NCI-H510A (cell line): ENCODE measurements around the gene ZNF260.
"Not testable (repeated sequence)": the region's sequence is repeated elsewhere in the genome, so short reads cannot be mapped to it uniquely, and the experiment has no call there.

ENCODE experiments used
- DNase-seq: peaks from one replicate; lab custom pipeline; 2025; lab: John Stamatoyannopoulos, UW

The ZNF260 gene

DNA sequence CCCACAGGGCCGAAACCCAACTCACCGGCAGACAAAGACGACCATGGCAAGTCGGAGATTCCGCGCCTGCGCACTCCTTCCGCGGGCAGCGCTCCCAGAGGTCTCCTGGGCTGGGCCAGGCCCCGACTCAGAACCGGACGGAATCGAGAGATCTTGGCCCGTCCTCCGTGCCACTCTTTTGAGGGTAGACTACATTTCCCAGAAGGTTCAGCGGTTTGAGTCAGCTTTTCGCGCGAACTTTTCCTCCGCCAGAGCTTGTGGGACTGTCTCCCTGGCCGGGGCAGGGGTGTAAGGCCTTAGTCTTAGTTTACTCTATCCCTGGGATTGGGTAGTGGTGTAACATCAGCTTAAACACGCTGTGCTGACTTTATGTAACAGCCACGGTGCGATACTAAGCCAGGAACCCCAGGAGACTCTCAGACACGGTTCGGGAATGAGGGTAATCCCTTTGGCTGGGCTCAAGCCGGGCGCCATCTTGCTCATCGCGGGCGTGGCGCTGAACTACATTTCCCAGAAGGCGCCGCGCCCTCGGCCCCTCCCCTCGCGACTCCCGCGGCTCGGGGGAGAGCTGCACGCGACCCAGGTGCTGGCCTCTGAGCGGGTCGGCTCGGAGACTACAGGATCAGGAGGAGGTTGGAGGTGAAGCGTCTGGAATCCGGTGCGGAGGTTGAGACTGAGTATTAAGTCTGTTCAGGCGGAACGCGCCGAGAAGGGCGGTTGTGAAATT lies at the start of gene ZNF260:
Gene ZNF260, minus strand, starts transcription at position 78 of the 727 bp plus-strand sequence. CDS start 13,033 bp downstream, outside the sequence.
- DNase-seq: peak; percentile 93

DNA sequence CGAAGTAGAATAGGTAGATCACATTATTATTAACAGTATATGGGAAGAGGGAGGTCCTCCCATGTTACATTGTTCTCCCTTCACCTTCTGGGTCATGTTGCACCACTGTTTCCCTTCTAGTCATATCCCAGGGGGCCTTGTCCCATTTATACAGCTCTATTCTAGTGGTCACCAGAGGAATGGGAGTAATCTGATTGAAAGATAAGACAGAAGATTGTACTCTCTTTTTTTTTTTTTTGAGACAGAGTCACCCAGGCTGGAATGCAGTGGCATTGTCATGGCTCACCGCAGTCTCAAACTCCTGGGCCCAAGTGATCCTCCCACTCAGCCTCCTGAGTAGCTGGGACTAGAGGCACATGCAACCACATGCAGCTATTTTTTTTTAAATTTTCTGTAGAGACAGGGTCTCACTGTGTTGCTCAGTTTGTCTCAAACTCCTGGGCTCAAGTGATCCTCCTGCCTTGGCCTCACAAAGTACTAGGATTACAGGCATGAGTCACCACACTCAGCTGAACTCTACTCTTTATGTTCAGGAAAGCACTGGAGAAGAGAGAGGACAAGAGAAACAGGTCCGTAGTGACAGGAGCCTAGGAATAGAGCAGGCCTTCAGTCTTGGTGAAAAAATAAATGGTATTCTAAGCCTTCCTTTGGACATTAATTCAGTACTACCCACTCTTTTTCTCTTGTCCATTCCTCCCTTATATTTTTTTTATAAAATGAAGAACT lies 49.4 kb upstream of the ZNF260 start:
- no peak for DNase-seq

DNA sequence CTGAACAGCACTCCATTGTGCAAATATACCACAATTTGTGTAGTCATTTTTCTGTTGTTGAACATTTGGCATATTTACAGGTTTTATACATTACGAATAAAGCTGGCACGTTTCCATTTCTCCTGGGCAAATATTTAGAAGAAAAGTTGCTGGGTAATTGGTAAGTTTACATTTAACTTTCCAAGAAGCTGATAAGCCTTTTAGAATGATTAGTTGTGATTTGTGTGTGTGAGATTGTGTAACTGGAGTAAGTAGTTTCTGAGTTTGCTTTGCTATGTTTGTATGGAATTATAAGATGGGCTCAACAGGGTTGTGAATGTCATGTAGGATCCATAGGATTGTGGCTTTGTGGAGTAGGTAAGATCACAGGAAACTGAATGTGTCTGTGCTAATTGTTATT lies 46.7 kb upstream of the ZNF260 start:
- no peak for DNase-seq

DNA sequence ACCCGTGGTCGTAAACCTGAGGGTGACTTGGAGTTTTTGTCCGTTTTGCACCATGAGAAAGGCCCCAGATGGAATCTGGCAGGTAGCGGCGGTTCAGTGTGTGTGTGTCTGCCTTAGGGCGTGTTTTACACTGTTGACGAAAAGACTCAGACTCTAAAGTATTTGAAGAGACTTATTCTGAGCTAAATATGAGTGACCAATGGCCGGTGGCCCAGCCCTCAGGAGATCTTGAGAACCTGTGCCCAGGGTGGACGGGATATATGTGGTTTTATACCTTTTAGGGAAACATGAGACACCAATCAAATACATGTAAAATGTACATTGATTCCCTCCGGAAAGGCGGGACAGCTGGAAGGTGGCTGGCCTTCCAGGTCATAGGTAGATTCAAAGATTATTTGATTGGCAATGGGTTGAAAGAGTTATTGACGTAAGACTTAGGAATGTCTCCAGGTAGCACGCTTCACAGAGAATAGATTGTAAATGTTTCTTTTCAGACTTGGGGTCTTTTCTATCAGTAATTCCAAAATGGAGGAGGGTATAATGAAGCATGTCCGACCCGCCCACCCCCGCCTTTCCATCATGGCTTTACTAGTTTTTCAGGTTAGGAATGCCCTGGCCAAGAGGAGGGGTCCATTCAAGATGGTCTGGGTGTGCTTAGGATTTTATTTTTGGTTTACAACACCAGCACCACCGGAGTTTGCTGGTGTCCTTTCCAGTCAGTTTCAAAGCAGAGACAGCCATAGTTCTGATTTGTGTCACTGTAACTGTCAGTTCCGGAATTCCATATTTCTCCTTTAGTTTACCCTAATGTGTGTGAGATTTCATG lies 46.0 kb upstream of the ZNF260 start:
- no peak for DNase-seq

DNA sequence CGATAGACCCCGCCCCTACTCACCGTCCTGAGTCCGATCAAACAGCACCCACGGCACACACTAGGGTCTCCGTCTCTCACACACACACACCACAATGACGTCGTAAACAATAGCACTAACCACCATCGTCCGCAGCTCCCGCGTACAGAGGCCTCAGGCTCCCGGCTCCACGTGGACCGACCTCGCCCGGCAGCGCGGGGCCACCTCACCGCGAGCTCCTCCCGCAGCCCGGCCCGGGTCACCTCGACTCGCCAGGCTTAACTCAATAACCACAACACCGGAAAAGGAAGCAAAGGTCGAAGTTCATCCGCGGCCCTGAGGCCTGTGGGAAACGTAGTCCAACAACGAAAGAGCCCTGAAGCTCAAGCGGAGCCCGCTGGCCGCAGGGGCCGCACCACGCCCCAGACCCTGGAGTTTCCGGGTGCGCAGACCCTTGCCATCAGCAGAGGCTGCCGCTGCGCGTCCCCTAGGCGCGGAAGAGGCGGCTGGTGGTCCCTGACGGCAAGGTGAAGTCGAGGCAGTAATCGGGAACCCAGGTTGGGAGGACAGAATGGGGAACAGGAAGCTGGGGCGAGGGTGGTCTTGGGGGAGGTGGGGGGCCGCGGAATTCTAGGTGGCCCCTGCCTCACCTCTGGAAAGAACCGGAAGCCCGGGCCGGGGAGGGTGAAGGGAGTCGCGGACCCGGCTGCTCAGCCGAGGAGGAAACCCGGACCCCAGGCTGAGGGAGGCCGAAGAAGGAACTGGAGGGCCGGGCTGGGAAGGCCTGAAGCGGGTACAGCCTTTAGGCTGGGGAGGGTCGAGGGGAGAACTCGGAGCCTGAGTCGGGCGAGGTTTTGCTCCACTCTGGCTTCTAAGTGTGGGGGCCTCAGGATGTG lies 45.2 kb upstream of the ZNF260 start, which contains the start of gene ZNF529:
Gene ZNF529, minus strand, starts transcription at position 273 of the 875 bp plus-strand sequence. CDS start 946 bp downstream, outside the sequence.
- DNase-seq: peak; percentile 91

DNA sequence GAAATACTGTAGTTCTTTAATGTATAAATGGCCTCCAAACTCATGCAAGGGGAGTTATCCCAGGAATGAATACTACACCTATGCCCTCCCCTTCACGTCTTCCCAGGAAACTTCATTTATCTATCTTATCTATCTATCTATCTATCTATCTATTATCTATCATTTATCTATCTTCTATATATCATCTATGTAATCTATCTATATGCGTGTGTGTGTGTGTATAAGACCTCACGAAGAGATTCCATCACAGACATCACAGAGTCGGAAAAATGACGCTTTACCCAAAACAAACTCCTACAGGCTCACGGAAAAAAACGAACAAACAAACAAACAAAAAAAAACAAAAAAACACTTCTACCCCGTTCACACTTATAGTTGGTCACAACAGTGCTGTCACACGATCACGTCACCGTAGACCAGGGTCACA lies 44.5 kb upstream of the ZNF260 start:
- DNase-seq: no peak

DNA sequence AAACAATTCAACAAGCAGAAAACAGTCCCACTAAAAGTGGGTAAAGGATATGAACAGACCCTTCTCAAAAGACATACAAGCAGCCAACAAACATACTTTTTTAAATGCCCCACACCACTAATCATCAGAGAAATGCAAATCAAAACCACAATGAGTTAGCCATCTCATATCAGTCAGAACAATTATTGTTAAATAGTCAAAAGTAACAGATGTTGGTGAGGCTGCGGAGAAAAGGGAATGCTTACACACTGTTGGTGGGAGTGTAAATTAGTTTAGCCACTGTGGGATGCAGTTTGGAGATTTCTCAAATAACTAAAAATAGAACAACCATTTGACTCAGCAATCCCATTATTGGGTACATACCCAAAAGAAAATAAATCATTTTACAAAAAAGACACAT lies 36.3 kb upstream of the ZNF260 start:
- DNase-seq: no peak

DNA sequence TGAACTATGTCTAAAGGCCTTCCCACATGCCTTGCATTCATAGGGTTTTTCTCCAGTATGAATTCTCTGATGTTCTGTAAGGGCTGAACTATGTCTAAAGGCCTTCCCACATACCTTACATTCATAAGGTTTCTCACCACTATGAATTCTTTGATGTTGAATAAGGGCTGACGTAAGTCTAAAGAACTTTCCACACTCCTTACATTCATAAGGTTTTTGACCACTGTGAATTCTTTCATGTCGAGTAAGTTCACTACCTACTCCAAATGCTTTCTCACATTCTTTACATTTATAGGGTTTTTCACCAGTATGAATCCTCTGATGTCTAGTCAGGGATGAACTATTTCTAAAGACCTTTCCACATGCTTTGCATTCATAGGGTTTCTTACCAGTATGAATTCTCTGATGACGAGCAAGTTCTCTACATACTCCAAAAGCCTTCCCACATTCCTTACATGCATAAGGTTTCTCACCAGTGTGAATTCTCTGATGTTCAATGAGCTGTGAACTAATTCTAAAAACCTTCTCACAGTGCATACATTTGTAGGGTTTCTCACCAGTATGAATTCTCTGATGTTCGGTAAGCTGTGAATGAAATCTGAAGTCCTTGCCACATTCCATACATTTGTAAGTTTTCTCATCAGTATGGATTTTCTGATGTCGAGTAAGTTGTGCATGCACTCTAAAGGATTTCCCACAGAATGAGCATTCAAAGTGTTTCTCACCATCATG lies 19.1 kb upstream of the ZNF260 start:
- no peak for DNase-seq

DNA sequence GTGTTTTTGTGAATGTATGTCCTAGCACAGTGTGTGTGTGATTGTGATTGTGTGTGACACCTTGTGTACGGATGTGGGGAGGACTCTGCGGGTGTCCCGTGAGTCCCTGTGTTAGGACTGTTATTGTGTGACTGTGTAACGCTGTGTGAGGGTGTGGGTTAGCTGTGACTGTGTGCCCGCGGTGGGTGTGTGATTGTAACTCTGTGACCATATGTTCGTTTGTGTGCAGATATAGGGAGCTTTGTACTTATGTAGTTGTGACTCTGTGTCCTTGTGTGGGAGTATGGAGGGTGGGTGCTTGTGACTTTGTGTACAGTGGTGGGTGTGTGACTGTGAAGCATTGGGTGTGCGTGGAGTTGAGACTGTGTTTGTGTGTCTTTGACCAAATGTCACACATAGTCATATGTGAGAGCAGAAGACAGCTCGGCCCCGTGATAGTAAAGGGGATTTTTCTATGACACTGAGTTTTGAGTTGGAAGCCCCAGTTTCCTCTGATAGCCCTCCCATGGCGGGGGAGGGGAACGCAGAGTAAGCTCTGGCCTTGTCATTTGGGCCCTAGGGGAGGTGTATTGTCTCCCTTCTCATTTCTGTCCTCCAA lies 949 bp upstream of the ZNF260 start:
- no peak for DNase-seq

DNA sequence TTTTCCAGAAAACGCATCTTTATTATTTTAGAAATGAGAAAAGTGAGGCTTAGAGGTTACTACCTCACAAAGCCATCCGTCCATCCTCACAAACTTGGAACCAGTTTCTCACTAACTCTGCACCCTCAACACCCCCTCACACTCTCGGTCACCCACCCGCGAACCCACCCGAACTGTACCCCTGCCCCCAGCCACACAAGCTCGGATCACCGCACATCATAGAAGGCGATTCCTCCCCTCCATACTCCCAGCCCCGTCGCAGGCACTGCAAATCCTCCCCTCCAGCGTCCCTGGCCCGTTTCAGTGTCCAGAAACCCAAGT lies 238 bp downstream of the ZNF260 start:
- DNase-seq: no peak

DNA sequence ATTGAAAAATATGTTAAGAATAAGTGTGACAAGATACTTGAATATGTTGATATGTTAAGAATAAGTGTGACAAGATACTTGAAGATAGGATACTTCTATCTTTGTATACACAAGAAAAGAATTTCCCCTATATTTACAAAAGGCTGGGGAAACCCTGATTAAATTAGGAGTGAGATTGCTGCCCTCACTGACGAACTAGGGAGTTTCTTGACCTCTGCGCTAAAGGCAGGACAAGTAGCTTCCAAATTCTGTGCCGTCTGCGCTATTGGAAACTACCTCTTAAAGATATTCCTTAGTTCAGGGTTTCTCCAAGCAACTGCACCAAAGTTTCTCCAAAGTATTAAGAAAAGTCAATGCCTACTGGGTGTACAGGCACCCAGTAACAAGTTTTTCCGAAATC lies 730 bp downstream of the ZNF260 start:
- no peak for DNase-seq

DNA sequence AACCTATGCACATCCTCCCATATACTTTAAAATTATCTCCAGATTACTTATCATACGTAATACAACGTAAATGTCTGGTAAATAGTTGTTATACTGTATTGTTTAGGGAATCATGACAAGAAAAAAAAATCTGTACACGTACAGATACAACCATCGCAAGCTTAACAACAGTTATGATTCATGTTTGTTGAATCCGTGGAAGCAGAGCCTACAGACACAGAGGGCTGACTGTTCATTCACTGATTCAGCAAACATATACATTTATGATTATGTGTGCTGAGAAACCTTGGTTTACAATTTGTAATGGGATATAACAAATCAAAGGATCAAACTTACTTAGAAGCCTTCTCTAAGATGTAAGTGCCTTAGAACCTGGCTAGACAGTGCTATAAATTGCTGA lies 1.5 kb downstream of the ZNF260 start:
- no peak for DNase-seq

DNA sequence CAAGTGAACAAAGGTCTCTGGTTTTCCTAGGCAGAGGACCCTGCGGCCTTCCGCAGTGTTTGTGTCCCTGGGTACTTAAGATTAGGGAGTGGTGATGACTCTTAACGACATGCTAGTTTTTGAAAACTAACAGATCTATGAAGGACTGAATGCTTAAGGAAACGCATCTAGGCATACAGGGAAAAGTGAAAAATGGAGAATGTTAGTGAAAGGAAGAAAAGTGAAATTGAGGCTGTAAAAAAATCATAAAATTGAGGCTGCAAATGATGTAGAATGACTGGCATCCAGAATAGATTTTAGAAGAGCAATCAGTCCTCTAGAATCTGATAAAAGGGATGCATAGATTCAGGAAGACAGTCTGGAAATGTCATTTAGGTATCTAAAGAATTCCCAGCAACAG lies 3.5 kb downstream of the ZNF260 start:
- no peak for DNase-seq

DNA sequence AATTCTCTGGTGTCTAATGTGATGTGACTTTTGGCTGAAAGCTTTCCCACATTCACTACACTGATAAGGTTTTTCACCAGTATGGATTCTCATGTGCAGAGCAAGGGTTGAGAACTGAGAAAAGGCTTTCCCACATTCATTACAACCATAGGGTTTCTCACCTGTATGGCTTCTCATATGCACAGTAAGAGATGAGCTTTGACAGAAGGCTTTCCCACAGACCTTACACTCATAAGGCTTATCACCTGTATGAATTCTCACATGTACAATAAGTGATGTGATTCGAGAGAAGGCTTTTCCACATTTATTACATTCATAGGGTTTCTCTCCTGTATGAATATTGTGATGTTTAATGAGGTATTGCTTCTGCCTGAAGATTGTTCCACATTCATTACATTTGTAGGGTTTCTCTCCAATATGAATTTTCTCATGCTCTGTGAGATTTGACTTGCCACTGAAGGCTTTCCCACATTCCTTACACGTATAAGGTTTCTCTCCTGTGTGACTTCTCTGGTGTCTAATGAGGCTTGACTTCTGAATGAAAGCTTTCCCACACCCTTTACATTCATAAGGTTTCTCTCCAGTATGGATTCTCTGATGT lies 14.0 kb downstream of the ZNF260 start:
- no peak for DNase-seq

DNA sequence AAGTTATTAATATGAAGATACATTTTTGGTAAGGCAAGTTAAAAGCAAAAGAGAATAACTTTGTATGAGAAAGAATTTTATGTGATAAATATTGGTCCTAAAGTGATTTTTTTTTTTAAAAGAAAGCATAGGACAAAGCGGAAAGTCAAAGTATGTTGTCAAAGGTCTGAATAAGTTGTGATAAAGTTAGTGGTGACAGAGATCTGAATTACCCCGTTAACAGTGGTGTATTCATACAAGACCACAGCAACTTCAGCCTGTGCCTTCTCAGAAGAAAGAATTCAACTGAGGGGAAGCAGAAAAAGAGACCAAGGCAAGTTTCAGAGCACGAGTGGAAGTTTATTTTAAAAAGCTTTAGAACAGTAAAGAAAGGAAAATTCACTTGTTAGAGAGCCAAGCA lies 19.7 kb downstream of the ZNF260 start:
- DNase-seq: no peak

DNA sequence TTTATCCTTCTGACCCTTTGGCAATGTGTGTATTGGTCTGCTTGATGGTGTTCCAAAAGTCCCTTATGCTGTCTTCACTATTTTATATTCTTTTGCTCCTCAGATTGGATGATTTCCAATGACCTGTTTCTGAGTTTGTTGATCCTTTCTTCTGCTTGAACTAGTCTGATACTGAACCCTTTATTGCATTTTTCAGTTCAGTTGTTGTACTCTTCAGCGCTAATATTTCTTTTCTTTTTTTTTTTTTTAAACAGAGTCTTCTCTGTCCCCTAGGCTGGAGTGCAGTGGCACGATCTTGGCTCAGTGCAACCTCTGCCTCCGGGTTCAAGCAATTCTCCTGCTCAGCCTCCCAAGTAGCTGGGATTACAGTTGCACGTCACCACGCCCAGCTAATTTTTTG lies 26.1 kb downstream of the ZNF260 start:
- no peak for DNase-seq

DNA sequence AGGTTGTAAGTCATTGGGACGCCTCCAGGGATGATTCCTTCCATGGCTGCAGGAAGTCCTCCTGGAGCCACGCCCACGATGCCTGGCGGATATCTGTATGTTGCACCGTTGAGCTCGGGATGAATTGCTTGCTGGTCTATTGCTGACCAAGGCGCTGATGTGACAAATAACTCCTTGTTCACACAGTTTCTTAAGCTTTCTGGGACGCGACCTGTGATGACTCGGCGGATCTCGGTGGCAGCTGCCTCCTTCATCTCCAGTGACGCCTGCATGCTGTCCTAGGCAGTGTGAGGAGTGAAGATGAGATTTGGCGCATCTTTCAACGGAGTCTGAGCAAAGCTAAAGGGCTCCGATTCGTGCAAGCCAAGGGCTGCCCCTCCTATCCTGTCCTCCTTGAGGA lies 31.1 kb downstream of the ZNF260 start:
- DNase-seq: no peak

DNA sequence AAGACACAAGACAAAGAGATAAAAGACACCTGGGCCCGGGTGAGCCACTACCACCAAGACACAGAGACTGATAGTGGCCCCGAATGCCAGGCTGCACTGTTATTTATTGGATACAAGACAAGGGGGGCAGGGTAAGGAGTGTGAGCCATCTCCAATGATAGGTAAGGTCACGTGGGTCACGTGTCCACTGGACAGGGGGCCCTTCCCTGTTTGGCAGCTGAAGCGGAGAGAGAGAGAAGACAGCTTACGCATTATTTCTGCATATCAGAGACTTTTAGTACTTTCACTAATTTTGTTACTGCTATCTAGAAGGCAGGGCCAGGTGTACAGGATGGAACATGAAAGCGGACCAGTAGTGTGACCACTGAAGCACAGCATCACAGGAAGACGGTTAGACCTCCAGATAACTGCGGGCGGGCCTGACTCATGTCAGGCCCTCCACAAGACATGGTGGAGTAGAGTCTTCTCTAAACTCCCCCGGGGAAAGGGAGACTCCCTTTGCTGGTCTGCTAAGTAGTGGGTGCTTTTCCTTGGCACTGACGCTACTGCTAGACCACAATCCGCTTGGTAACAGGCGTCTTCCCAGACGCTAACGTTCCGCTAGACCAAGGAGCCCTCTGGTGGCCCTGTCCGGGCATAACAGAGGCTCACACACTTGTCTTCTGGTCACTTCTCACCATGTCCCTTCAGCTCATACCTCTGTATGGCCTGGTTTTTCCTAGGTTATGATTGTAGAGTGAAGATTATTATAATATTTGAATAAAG lies 35.2 kb downstream of the ZNF260 start:
- not testable (repeated sequence) for DNase-seq

DNA sequence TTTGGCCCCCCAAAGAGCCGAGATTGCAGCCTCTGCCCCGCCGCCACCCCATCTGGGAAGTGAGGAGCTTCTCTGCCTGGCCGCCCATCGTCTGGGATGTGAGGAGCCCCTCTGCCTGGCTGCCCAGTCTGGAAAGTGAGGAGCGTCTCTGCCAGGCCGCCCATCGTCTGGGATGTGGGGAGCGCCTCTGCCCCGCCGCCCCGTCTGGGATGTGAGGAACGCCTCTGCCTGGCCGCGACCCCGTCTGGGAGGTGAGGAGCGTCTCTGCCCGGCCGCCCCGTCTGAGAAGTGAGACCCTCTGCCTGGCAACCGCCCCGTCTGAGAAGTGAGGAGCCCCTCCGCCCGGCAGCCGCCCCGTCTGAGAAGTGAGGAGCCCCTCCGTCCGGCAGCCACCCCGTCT lies 37.2 kb downstream of the ZNF260 start:
- not testable (repeated sequence) for DNase-seq
